HEK293 (cell line): ENCODE results near the gene SAP25.
A peak's percentile ranks its signal among the peaks of the same experiment; 100 is the strongest.

ENCODE experiments used
- CTCF ChIA-PET: fragments of 350-600 bp; formaldehyde crosslinking; extraction: SDS; loops from one replicate; lab custom pipeline; 2021; ENCODE audit warnings: antibody characterized with exemption; lab: Yijun Ruan, JAX
- POLR2A ChIA-PET: fragments of 300-600 bp; formaldehyde crosslinking; extraction: SDS; loops from one replicate; lab custom pipeline; 2020; ENCODE audit warnings: antibody characterized with exemption, inconsistent platforms; lab: Yijun Ruan, JAX
- H3K27ac ChIP-seq: fragments of 200-500 bp; sonication (Bioruptor generic); 2 replicates; pipeline ENCODE4 v1.5.1; 2014; ENCODE audit warnings: low read depth, low read length, control low read depth, inconsistent platforms; ENCODE audit errors: extremely low read depth
- H3K36me3 ChIP-seq, 2 experiments: fragments of 200-500 bp in 1 of 2; sonication (Bioruptor generic) in 1 of 2; 1 replicate in 1 of 2; 2 replicates in 1 of 2; pipeline ENCODE4 v1.5.1; 2014 to 2017; ENCODE audit warnings: inconsistent platforms in 2 of 2, low read length in 2 of 2; ENCODE audit not compliant: control insufficient read depth in 2 of 2, insufficient read depth in 1 of 2
- H3K4me1 ChIP-seq: fragments of 200-500 bp; sonication (Bioruptor generic); 2 replicates; pipeline ENCODE4 v1.5.1; 2014; ENCODE audit warnings: mild to moderate bottlenecking, low read length, inconsistent platforms; ENCODE audit not compliant: control insufficient read depth, insufficient read depth
- H3K4me3 ChIP-seq: 2 replicates; pipeline ENCODE4 v1.5.1; 2011; ENCODE audit warnings: low read depth, mild to moderate bottlenecking, control low read depth, low read length, moderate library complexity
- H3K9me3 ChIP-seq: fragments of 200-500 bp; sonication (Bioruptor generic); 2 replicates; pipeline ENCODE4 v1.5.1; 2014; ENCODE audit warnings: low read depth, low read length, inconsistent platforms; ENCODE audit not compliant: control insufficient read depth, insufficient read depth
- EGR2 ChIP-seq: fragments of 450-650 bp; formaldehyde crosslinking; IDR thresholded peaks from 2 replicates; pipeline ENCODE4 v1.5.1; 2016; ENCODE audit warnings: low read depth, missing biosample characterization, missing genetic modification characterization
- KLF1 ChIP-seq: fragments of 450-650 bp; formaldehyde crosslinking; IDR thresholded peaks from 2 replicates; pipeline ENCODE4 v1.5.1; 2016; ENCODE audit warnings: missing biosample characterization, missing genetic modification characterization
- OVOL3 ChIP-seq: fragments of 450-650 bp; formaldehyde crosslinking; IDR thresholded peaks from 2 replicates; pipeline ENCODE4 v1.5.1; 2016; ENCODE audit warnings: missing biosample characterization, missing genetic modification characterization
- PATZ1 ChIP-seq: fragments of 450-650 bp; formaldehyde crosslinking; IDR thresholded peaks from 2 replicates; pipeline ENCODE4 v1.5.1; 2016; ENCODE audit warnings: missing biosample characterization, missing genetic modification characterization
- PRDM10 ChIP-seq: fragments of 450-650 bp; formaldehyde crosslinking; IDR thresholded peaks from 2 replicates; pipeline ENCODE4 v1.5.1; 2016; ENCODE audit warnings: missing biosample characterization, missing genetic modification characterization
- REPIN1 ChIP-seq: fragments of 450-650 bp; formaldehyde crosslinking; IDR thresholded peaks from 2 replicates; pipeline ENCODE4 v1.5.1; 2017; ENCODE audit warnings: missing biosample characterization, missing genetic modification characterization, low read depth
- SCRT2 ChIP-seq: fragments of 450-650 bp; formaldehyde crosslinking; IDR thresholded peaks from 2 replicates; pipeline ENCODE4 v1.5.1; 2016; ENCODE audit warnings: missing biosample characterization, missing genetic modification characterization
- SP7 ChIP-seq: fragments of 450-650 bp; formaldehyde crosslinking; IDR thresholded peaks from 2 replicates; pipeline ENCODE4 v1.5.1; 2016; ENCODE audit warnings: missing biosample characterization, missing genetic modification characterization
- ZBTB49 ChIP-seq: fragments of 450-650 bp; formaldehyde crosslinking; IDR thresholded peaks from 2 replicates; pipeline ENCODE4 v1.5.1; 2016; ENCODE audit warnings: missing biosample characterization, missing genetic modification characterization, low read depth
- ZBTB7A ChIP-seq: fragments of 450-650 bp; formaldehyde crosslinking; IDR thresholded peaks from 2 replicates; pipeline ENCODE4 v1.5.1; 2016; ENCODE audit warnings: low read depth, missing biosample characterization, missing genetic modification characterization
- ZFHX2 ChIP-seq: fragments of 450-650 bp; formaldehyde crosslinking; conservative IDR thresholded peaks from 2 replicates; pipeline ENCODE4 v1.5.1; 2016; ENCODE audit warnings: missing biosample characterization, missing genetic modification characterization
- ZNF114 ChIP-seq: fragments of 450-650 bp; formaldehyde crosslinking; IDR thresholded peaks from 2 replicates; pipeline ENCODE4 v1.5.0; 2017; ENCODE audit warnings: missing biosample characterization, missing genetic modification characterization
- ZNF157 ChIP-seq: fragments of 450-650 bp; formaldehyde crosslinking; IDR thresholded peaks from 2 replicates; pipeline ENCODE4 v1.5.1; 2016; ENCODE audit warnings: missing biosample characterization, missing genetic modification characterization
- ZNF169 ChIP-seq: fragments of 450-650 bp; formaldehyde crosslinking; IDR thresholded peaks from 2 replicates; pipeline ENCODE4 v1.5.1; 2016; ENCODE audit warnings: missing biosample characterization, missing genetic modification characterization
- ZNF174 ChIP-seq: fragments of 450-650 bp; formaldehyde crosslinking; IDR thresholded peaks from 2 replicates; pipeline ENCODE4 v1.5.0; 2017; ENCODE audit warnings: missing biosample characterization, mild to moderate bottlenecking, missing genetic modification characterization
- ZNF18 ChIP-seq: fragments of 450-650 bp; formaldehyde crosslinking; IDR thresholded peaks from 2 replicates; pipeline ENCODE4 v1.5.1; 2016; ENCODE audit warnings: missing biosample characterization, missing genetic modification characterization
- ZNF211 ChIP-seq: fragments of 450-650 bp; formaldehyde crosslinking; IDR thresholded peaks from 2 replicates; pipeline ENCODE4 v1.5.1; 2016; ENCODE audit warnings: low read depth, missing biosample characterization, missing genetic modification characterization
- ZNF221 ChIP-seq: fragments of 450-650 bp; formaldehyde crosslinking; IDR thresholded peaks from 2 replicates; pipeline ENCODE4 v1.5.1; 2017; ENCODE audit warnings: missing biosample characterization, missing genetic modification characterization, borderline replicate concordance
- ZNF341 ChIP-seq: fragments of 450-650 bp; formaldehyde crosslinking; IDR thresholded peaks from 2 replicates; pipeline ENCODE4; 2016; ENCODE audit warnings: low read depth, missing biosample characterization, missing genetic modification characterization
- ZNF394 ChIP-seq: fragments of 450-650 bp; formaldehyde crosslinking; IDR thresholded peaks from 2 replicates; pipeline ENCODE4 v1.5.1; 2016; ENCODE audit warnings: missing biosample characterization, missing genetic modification characterization, mild to moderate bottlenecking, moderate library complexity, borderline replicate concordance
- ZNF514 ChIP-seq: fragments of 450-650 bp; formaldehyde crosslinking; IDR thresholded peaks from 2 replicates; pipeline ENCODE4 v1.5.1; 2016; ENCODE audit warnings: missing biosample characterization, missing genetic modification characterization
- ZNF664 ChIP-seq: fragments of 450-650 bp; formaldehyde crosslinking; IDR thresholded peaks from 2 replicates; pipeline ENCODE4 v1.5.1; 2016; ENCODE audit warnings: missing biosample characterization, missing genetic modification characterization
- ZNF791 ChIP-seq: fragments of 450-650 bp; formaldehyde crosslinking; IDR thresholded peaks from 2 replicates; pipeline ENCODE4 v1.5.1; 2016; ENCODE audit warnings: missing biosample characterization, missing genetic modification characterization
- ZNF792 ChIP-seq: fragments of 450-650 bp; formaldehyde crosslinking; IDR thresholded peaks from 2 replicates; pipeline ENCODE4 v1.5.1; 2016; ENCODE audit warnings: missing biosample characterization, missing genetic modification characterization
- ZSCAN23 ChIP-seq: fragments of 450-650 bp; formaldehyde crosslinking; IDR thresholded peaks from 2 replicates; pipeline ENCODE4 v1.5.1; 2016; ENCODE audit warnings: missing biosample characterization, missing genetic modification characterization

SAP25 gene

GRCh38 chr7:100546926-100547800 is 26.5 kb downstream of the SAP25 start:
- Histone ChIP-seq H3K36me3 (peaks cover 7 to 13% of the 10 kb centered on the region in 2 experiments; a peak in 2 of 3 replicates), H3K4me1 (peaks cover 39% of the 10 kb centered on the region), H3K27ac (peak overlapping the region; percentile 72), H3K9me3 (no peaks in the 10 kb centered on the region), H3K4me3 (no peak overlapping the region)
- POLR2A ChIA-PET, result interaction anchor here (1.8 kb wide), 1 partner anchor 118 kb away, joined by 3 read pairs; the partner anchor contains the start of genes MEPCE and ZCWPW1
- TF ChIP-seq ZNF18 (0 out of 2 replicates have a peak, but pooled peaks have one; percentile 18), ZNF221 (tag by site-specific recombination) (no peak), ZNF792 (tag by site-specific recombination) (no peak), ZNF157 (tag by site-specific recombination) (no peak), ZFHX2 (tag by site-specific recombination) (peak; percentile 78), ZNF341 (tag by site-specific recombination) (0 out of 2 replicates have a peak, but pooled peaks have one; percentile 15), ZSCAN23 (tag by site-specific recombination) (no peak), PATZ1 (tag by site-specific recombination) (peak; percentile 49), ZNF514 (tag by site-specific recombination) (no peak), ZNF169 (tag by site-specific recombination) (no peak), SCRT2 (peak; percentile 55; the same call in 1 of the 2 replicates), PRDM10 (tag by site-specific recombination) (0 out of 2 replicates have a peak, but pooled peaks have one; percentile 11), ZBTB7A (no peak), ZNF394 (no peak), ZNF114 (tag by site-specific recombination) (no peak), SP7 (tag by site-specific recombination) (0 out of 2 replicates have a peak, but pooled peaks have one; percentile 13), ZBTB49 (tag by site-specific recombination) (no peak), KLF1 (tag by site-specific recombination) (peak; percentile 70), ZNF211 (tag by site-specific recombination) (no peak), OVOL3 (tag by site-specific recombination) (no peak), EGR2 (tag by site-specific recombination) (peak; percentile 74), ZNF791 (no peak), REPIN1 (no peak), ZNF664 (tag by site-specific recombination) (no peak), ZNF174 (tag by site-specific recombination) (no peak)
- CTCF ChIA-PET, result interaction anchor here (0.6 to 4.1 kb wide), 10 partner anchors 7 to 406 kb away, joined by 3 to 36 read pairs (median 4); partner anchors contain the start of gene TSC22D4
